Activated T-cell treated with anti-CD3 and anti-CD28 coated beads, Interleukin-2, amount 50 U/mL, for 72 hours (primary cell): ENCODE results near the gene ZNF492. TPM values are rescaled to one million over a fixed set of nuclear protein-coding genes. Genes with fewer than 3 reads are reported as not detected.
A peak's percentile ranks its signal among the peaks of the same experiment; 100 is the strongest.
"Not testable (repeated sequence)": the region's sequence is repeated elsewhere in the genome, so short reads cannot be mapped to it uniquely, and the experiment has no call there.

ENCODE experiments used
- ATAC-seq, 2 donors: fragments of 150-1000 bp; cut with Tn5 transposase; replicated peaks in 1 of 2; 2 replicates each; pipeline ENCODE4 v1.10.0; 2021; ENCODE audit warnings: moderate library complexity in 2 of 2, mild to moderate bottlenecking in 1 of 2
- DNase-seq, 2 donors: peaks; one replicate each; pipeline ENCODE4 v3.0.0; 2021 to 2022; ENCODE audit warnings: mixed read lengths in 1 of 2
- H3K27ac Mint-ChIP-seq: one replicate; pipeline ENCODE4 v1.8.0; 2022; ENCODE audit warnings: mild to moderate bottlenecking, moderate library complexity, mixed read lengths
- H3K27me3 Mint-ChIP-seq: one replicate; pipeline ENCODE4 v1.8.0; 2022; ENCODE audit warnings: low read depth, mixed read lengths
- H3K36me3 Mint-ChIP-seq, 2 donors: one replicate each; pipeline ENCODE4 v1.8.0; 2022; ENCODE audit warnings: mixed read lengths in 2 of 2, mild to moderate bottlenecking in 1 of 2; ENCODE audit not compliant: insufficient read depth in 2 of 2
- H3K4me1 Mint-ChIP-seq: one replicate; pipeline ENCODE4 v1.8.0; 2022; ENCODE audit warnings: low read depth, mixed read lengths
- H3K4me3 Mint-ChIP-seq, 2 donors: one replicate each; pipeline ENCODE4 v1.8.0; 2022; ENCODE audit warnings: mild to moderate bottlenecking in 2 of 2, mixed read lengths in 2 of 2, moderate library complexity in 2 of 2
- H3K9me3 Mint-ChIP-seq, 2 donors: one replicate each; pipeline ENCODE4 v1.8.0; 2022; ENCODE audit warnings: mixed read lengths in 2 of 2
- total RNA-seq, 2 donors: library from RNA; stranded (reverse); gene quantifications; one replicate each; pipeline ENCODE4 v1.2.3, GENCODE V29; 2022

The ZNF492 gene
- total RNA-seq, result 1 to 10 TPM in 1 of 2 donors, under 1 TPM in 1; 0.93 to 2.7 TPM

- ATAC-seq, result peak; percentile 95 to 97
- peak; percentile 52 to 85 for DNase-seq
- not testable (repeated sequence) for H3K27ac Mint-ChIP-seq, H3K27me3 Mint-ChIP-seq, H3K9me3 Mint-ChIP-seq, H3K4me1 Mint-ChIP-seq
- Mint-ChIP-seq H3K36me3 (peaks cover 2 to 15% of the 10 kb centered on the region in 2 donors), H3K4me3 (peak within 1 kb of the TSS; percentile 86 to 92)
Measured at GRCh38 chr19:22633706-22634449, at the start of gene ZNF492. Gene ZNF492 (plus strand): TSS chr19:22634324. CDS start chr19:22653400, 19,076 bp downstream.

GRCh38 chr19:22595422-22595821 lies 38.7 kb upstream of the ZNF492 start:
- Mint-ChIP-seq H3K27me3 (no peaks in the 10 kb centered on the region), H3K36me3 (peaks cover 3 to 12% of the 10 kb centered on the region in 2 donors), H3K4me3 (no peak overlapping the region), H3K27ac (no peak overlapping the region), H3K9me3 (peaks cover 5 to 12% of the 10 kb centered on the region in 2 donors), H3K4me1 (no peaks in the 10 kb centered on the region)
- ATAC-seq, result no peak
- DNase-seq, result no peak

- DNase-seq, result no peak
- no peak overlapping the region for H3K4me3 Mint-ChIP-seq
- H3K27ac Mint-ChIP-seq, result no peak overlapping the region
- ATAC-seq, result no peak
- peaks cover 3 to 12% of the 10 kb centered on the region in 2 donors for H3K36me3 Mint-ChIP-seq
- H3K4me1 Mint-ChIP-seq, result no peaks in the 10 kb centered on the region
- peaks cover 5 to 12% of the 10 kb centered on the region in 2 donors for H3K9me3 Mint-ChIP-seq
- no peaks in the 10 kb centered on the region for H3K27me3 Mint-ChIP-seq
Measured at GRCh38 chr19:22595918-22596341, 38.2 kb upstream of the ZNF492 start.

GRCh38 chr19:22600690-22601648 lies 33.2 kb upstream of the ZNF492 start:
- no peak overlapping the region for H3K4me3 Mint-ChIP-seq
- H3K9me3 Mint-ChIP-seq, result peaks cover 3 to 9% of the 10 kb centered on the region in 2 donors
- H3K27me3 Mint-ChIP-seq, result no peaks in the 10 kb centered on the region
- H3K36me3 Mint-ChIP-seq, result peaks cover 3 to 13% of the 10 kb centered on the region in 2 donors
- ATAC-seq (no peak), DNase-seq (no peak)
- H3K27ac Mint-ChIP-seq, result no peak overlapping the region
- H3K4me1 Mint-ChIP-seq, result no peaks in the 10 kb centered on the region

GRCh38 chr19:22601906-22602630 lies 32.1 kb upstream of the ZNF492 start:
- ATAC-seq (no peak), DNase-seq (no peak)
- Mint-ChIP-seq H3K4me1 (no peaks in the 10 kb centered on the region), H3K27ac (no peak overlapping the region), H3K9me3 (peaks cover 7 to 14% of the 10 kb centered on the region in 2 donors), H3K27me3 (no peaks in the 10 kb centered on the region), H3K4me3 (no peak overlapping the region), H3K36me3 (peaks cover 5 to 18% of the 10 kb centered on the region in 2 donors)

GRCh38 chr19:22602631-22603272 lies 31.4 kb upstream of the ZNF492 start:
- DNase-seq (no peak), ATAC-seq (no peak)
- H3K27me3 Mint-ChIP-seq, result no peaks in the 10 kb centered on the region
- no peaks in the 10 kb centered on the region for H3K4me1 Mint-ChIP-seq
- H3K9me3 Mint-ChIP-seq, result peaks cover 7 to 14% of the 10 kb centered on the region in 2 donors
- H3K36me3 Mint-ChIP-seq, result peaks cover 5 to 15% of the 10 kb centered on the region in 2 donors
- H3K27ac Mint-ChIP-seq, result no peak overlapping the region
- no peak overlapping the region for H3K4me3 Mint-ChIP-seq

- DNase-seq, result no peak
- no peaks in the 10 kb centered on the region for H3K4me1 Mint-ChIP-seq
- H3K4me3 Mint-ChIP-seq, result no peak overlapping the region
- no peak overlapping the region for H3K27ac Mint-ChIP-seq
- H3K36me3 Mint-ChIP-seq, result peaks cover 5 to 13% of the 10 kb centered on the region in 2 donors
- ATAC-seq, result no peak
- peaks cover 7 to 9% of the 10 kb centered on the region in 2 donors for H3K9me3 Mint-ChIP-seq
- no peaks in the 10 kb centered on the region for H3K27me3 Mint-ChIP-seq
Measured at GRCh38 chr19:22603518-22604440, 30.3 kb upstream of the ZNF492 start.

DNA sequence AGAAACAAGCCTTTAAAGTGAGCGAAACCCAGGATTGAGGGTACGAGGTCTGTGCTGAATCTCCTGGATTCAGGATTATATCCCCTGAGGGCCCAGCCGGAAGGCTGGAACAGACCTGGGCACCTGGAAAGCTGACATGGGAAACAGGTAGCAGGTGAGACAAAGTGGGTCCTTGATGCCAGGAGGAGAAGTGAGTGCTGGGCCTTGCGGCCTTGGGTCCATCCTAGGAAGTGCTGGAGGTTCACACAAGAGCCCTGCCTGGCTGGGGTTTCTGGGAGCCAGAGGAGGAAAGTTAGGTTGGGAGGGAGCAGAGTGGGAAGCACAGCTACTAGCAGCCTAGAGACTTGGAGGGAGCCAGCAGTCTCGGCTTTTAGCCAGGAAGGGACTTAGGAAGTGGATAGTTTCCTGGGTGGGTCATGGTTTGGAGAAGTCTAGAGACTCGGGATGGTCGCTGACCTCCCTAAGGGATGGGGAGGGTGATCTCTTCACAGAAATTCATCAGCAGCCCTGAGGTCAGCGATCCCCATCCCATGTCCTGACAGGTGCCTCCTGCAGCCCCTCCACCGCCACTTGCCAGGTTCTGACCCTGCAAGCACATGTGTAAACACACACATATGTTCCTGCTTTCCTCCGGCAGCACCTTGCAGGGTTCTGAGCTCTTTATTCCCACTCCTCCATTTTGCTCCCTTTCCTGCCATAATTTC lies 29.4 kb upstream of the ZNF492 start:
- Mint-ChIP-seq H3K27ac (no peak overlapping the region), H3K9me3 (peaks cover 7% of the 10 kb centered on the region in 2 donors), H3K4me3 (no peak overlapping the region), H3K27me3 (no peaks in the 10 kb centered on the region), H3K36me3 (peaks cover 3 to 12% of the 10 kb centered on the region in 2 donors), H3K4me1 (no peaks in the 10 kb centered on the region)
- ATAC-seq, result no peak
- no peak for DNase-seq

DNA sequence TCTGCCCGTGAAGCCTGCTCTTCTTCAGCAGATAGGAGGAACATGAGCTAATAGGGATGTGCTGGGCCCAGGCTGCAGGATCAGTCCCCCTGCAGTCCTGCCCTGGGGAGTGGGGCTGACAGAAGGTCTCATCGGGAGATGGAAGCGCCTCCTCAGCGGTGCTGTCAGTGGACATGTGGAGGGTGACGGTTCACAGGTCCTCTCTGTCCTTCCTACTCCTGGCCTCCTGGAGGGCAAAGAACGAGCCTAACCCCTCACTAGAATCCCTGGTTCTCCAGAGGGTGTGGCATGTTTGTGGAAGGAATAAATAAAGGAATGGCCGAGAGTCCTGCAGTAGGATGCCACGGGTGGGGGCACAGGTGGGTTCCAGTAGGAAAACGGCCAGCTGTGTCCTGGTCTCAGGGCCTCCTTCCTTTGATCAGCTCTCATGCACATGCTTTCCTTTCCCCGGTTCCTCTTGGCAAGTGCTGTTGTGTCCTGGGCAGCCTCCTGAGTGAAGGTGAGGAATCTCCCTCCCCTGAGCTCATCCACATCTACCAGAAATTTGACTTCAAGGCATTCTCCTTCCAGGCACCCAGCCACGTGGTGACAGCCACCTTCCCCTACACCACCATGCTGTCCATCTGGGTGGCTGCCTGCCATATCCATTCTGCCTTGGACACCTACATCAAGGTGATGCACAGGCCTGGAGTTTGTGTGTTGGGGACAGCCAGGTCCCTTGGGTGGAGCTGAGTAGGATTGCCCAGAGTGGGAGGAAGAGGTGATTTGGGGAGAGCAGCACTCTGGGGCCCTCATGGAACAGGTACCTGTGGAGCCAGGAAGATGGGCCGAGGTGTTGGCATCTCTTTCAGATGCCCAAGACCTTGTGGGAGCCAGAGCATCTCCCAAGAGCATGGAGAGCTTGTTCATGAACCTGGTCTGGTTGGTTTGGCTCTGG lies 28.6 kb upstream of the ZNF492 start:
- Mint-ChIP-seq H3K4me3 (no peak overlapping the region), H3K27ac (no peak overlapping the region), H3K9me3 (peaks cover 5 to 10% of the 10 kb centered on the region in 2 donors), H3K27me3 (no peaks in the 10 kb centered on the region), H3K36me3 (peaks cover 6 to 15% of the 10 kb centered on the region in 2 donors), H3K4me1 (no peaks in the 10 kb centered on the region)
- ATAC-seq (no peak), DNase-seq (no peak)

GRCh38 chr19:22606212-22606553 lies 27.9 kb upstream of the ZNF492 start:
- DNase-seq, result no peak
- peaks cover 5 to 10% of the 10 kb centered on the region in 2 donors for H3K9me3 Mint-ChIP-seq
- peaks cover 6 to 15% of the 10 kb centered on the region in 2 donors for H3K36me3 Mint-ChIP-seq
- no peak overlapping the region for H3K4me3 Mint-ChIP-seq
- no peaks in the 10 kb centered on the region for H3K27me3 Mint-ChIP-seq
- no peak for ATAC-seq
- H3K4me1 Mint-ChIP-seq, result no peaks in the 10 kb centered on the region
- H3K27ac Mint-ChIP-seq, result no peak overlapping the region
